ENCODE measurements around the gene C12orf56.

The C12orf56 gene

DNA sequence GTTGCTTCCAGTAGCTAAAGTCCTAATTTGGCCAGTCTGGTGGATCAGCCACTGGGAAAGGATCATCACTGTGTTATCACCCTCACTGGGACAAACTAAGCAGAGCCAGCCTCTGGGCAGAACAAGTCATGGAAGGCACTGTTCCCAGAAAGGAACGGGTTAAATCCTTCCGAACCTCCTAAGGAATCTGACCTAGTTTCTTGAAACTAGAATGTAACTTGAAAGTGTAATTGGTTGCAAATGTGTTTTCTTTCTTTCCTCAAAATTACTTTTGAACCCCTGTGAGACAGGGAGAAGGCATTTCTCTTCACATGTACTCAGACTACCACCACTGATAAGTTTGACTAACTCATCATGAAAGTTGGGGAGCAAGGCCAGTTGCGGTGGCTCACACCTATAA is 149.8 kb downstream of the C12orf56 start:
- H4K8ac ChIP-seq (ENCODE audit: low read depth, low read length), result no peak overlapping the region
- no peaks in the 10 kb centered on the region for H3K79me1 ChIP-seq (ENCODE audit: low read depth, low read length)
- no peak overlapping the region for H3K23ac ChIP-seq (ENCODE audit: low read depth, low read length, poor library complexity)
- H2BK12ac ChIP-seq (ENCODE audit: low read length), result no peak overlapping the region
- no peaks in the 10 kb centered on the region for H3K36me3 ChIP-seq (replicated peaks in 1 of 2; ENCODE audit: control insufficient read depth in 2 of 2, insufficient read depth in 2 of 2, low read length in 2 of 2)
- H3K27ac ChIP-seq (replicated peaks; ENCODE audit: low read length), result no peak overlapping the region
- no peak overlapping the region for H2AFZ ChIP-seq (ENCODE audit: low read length)
- H3K14ac ChIP-seq (ENCODE audit: low read length), result no peak overlapping the region
- H3K4me3 ChIP-seq (ENCODE audit: low read length in 2 of 2), result no peak overlapping the region
- no peak overlapping the region for H3K9ac ChIP-seq (ENCODE audit: low read depth, low read length, poor library complexity)
- DNase-seq (ENCODE audit: low spot score), result no peak
- H3K9me3 ChIP-seq (replicated peaks in 1 of 2; ENCODE audit: control insufficient read depth in 2 of 2, insufficient read depth in 1 of 2, low read depth in 1 of 2, low read length in 2 of 2), result no peaks in the 10 kb centered on the region
- no peaks in the 10 kb centered on the region for H3K4me1 ChIP-seq (ENCODE audit: control insufficient read depth in 2 of 2, insufficient read depth in 1 of 2, low read depth in 1 of 2, low read length in 2 of 2)
- H3K4me2 ChIP-seq (ENCODE audit: insufficient read depth, low read length, poor library complexity, severe bottlenecking), result no peak overlapping the region
- WGBS, 2 donors (ENCODE audit: extremely low coverage in 2 of 2, insufficient read length in 2 of 2, insufficient replicate concordance in 1 of 2), result no CpG with 5 or more reads among the region's 3 CpGs
- no peak overlapping the region for H2BK120ac ChIP-seq (ENCODE audit: low read depth, low read length)
- H3K18ac ChIP-seq (ENCODE audit: low read length), result no peak overlapping the region
- no peak overlapping the region for H2BK5ac ChIP-seq (ENCODE audit: low read length)
- H3K27me3 ChIP-seq (ENCODE audit: control insufficient read depth in 3 of 3, insufficient read depth in 3 of 3, low read depth in 1 of 3, low read length in 3 of 3), result no peaks in the 10 kb centered on the region
- no peak overlapping the region for H3K4ac ChIP-seq (ENCODE audit: low read length)
- H2BK15ac ChIP-seq (ENCODE audit: low read length), result no peak overlapping the region
- no peak overlapping the region for H2AK5ac ChIP-seq (ENCODE audit: low read depth, low read length)
- no peak overlapping the region for H4K91ac ChIP-seq (ENCODE audit: low read depth, low read length, poor library complexity)

- no peaks in the 10 kb centered on the region for H3K79me1 ChIP-seq (ENCODE audit: low read depth, low read length)
- H2AFZ ChIP-seq (ENCODE audit: low read length), result no peak overlapping the region
- no peak overlapping the region for H4K8ac ChIP-seq (ENCODE audit: low read depth, low read length)
- H3K9me3 ChIP-seq (replicated peaks in 1 of 2; ENCODE audit: control insufficient read depth in 2 of 2, insufficient read depth in 1 of 2, low read depth in 1 of 2, low read length in 2 of 2), result no peaks in the 10 kb centered on the region
- no peak overlapping the region for H2BK5ac ChIP-seq (ENCODE audit: low read length)
- no peak overlapping the region for H3K14ac ChIP-seq (ENCODE audit: low read length)
- no peak overlapping the region for H3K18ac ChIP-seq (ENCODE audit: low read length)
- DNase-seq (ENCODE audit: low spot score), result no peak
- H4K91ac ChIP-seq (ENCODE audit: low read depth, low read length, poor library complexity), result no peak overlapping the region
- H2AK5ac ChIP-seq (ENCODE audit: low read depth, low read length), result no peak overlapping the region
- no peaks in the 10 kb centered on the region for H3K4me1 ChIP-seq (ENCODE audit: control insufficient read depth in 2 of 2, insufficient read depth in 1 of 2, low read depth in 1 of 2, low read length in 2 of 2)
- H3K4ac ChIP-seq (ENCODE audit: low read length), result no peak overlapping the region
- no peak overlapping the region for H3K9ac ChIP-seq (ENCODE audit: low read depth, low read length, poor library complexity)
- H3K27ac ChIP-seq (replicated peaks; ENCODE audit: low read length), result no peak overlapping the region
- no peak overlapping the region for H2BK120ac ChIP-seq (ENCODE audit: low read depth, low read length)
- no peak overlapping the region for H2BK12ac ChIP-seq (ENCODE audit: low read length)
- no peaks in the 10 kb centered on the region for H3K27me3 ChIP-seq (ENCODE audit: control insufficient read depth in 3 of 3, insufficient read depth in 3 of 3, low read depth in 1 of 3, low read length in 3 of 3)
- H3K36me3 ChIP-seq (replicated peaks in 1 of 2; ENCODE audit: control insufficient read depth in 2 of 2, insufficient read depth in 2 of 2, low read length in 2 of 2), result no peaks in the 10 kb centered on the region
- H3K4me2 ChIP-seq (ENCODE audit: insufficient read depth, low read length, poor library complexity, severe bottlenecking), result no peak overlapping the region
- no peak overlapping the region for H3K23ac ChIP-seq (ENCODE audit: low read depth, low read length, poor library complexity)
- H2BK15ac ChIP-seq (ENCODE audit: low read length), result no peak overlapping the region
- no peak overlapping the region for H3K4me3 ChIP-seq (ENCODE audit: low read length in 2 of 2)
Measured at GRCh38 chr12:64237382-64237781, 153.2 kb downstream of the C12orf56 start.

- Histone ChIP-seq H2BK15ac (ENCODE audit: low read length) (no peak overlapping the region), H3K36me3 (replicated peaks in 1 of 2; ENCODE audit: control insufficient read depth in 2 of 2, insufficient read depth in 2 of 2, low read length in 2 of 2) (no peaks in the 10 kb centered on the region), H2BK12ac (ENCODE audit: low read length) (no peak overlapping the region), H2BK120ac (ENCODE audit: low read depth, low read length) (no peak overlapping the region), H3K18ac (ENCODE audit: low read length) (no peak overlapping the region), H4K91ac (ENCODE audit: low read depth, low read length, poor library complexity) (no peak overlapping the region), H3K23ac (ENCODE audit: low read depth, low read length, poor library complexity) (no peak overlapping the region), H3K14ac (ENCODE audit: low read length) (no peak overlapping the region), H3K27me3 (ENCODE audit: control insufficient read depth in 3 of 3, insufficient read depth in 3 of 3, low read depth in 1 of 3, low read length in 3 of 3) (no peaks in the 10 kb centered on the region), H2AFZ (ENCODE audit: low read length) (peak overlapping the region; percentile 19), H2AK5ac (ENCODE audit: low read depth, low read length) (no peak overlapping the region), H3K27ac (replicated peaks; ENCODE audit: low read length) (no peak overlapping the region), H4K8ac (ENCODE audit: low read depth, low read length) (no peak overlapping the region), H3K9me3 (replicated peaks in 1 of 2; ENCODE audit: control insufficient read depth in 2 of 2, insufficient read depth in 1 of 2, low read depth in 1 of 2, low read length in 2 of 2) (no peaks in the 10 kb centered on the region), H3K9ac (ENCODE audit: low read depth, low read length, poor library complexity) (no peak overlapping the region), H2BK5ac (ENCODE audit: low read length) (no peak overlapping the region), H3K4me3 (ENCODE audit: low read length in 2 of 2) (no peak overlapping the region), H3K4ac (ENCODE audit: low read length) (no peak overlapping the region), H3K4me1 (ENCODE audit: control insufficient read depth in 2 of 2, insufficient read depth in 1 of 2, low read depth in 1 of 2, low read length in 2 of 2) (no peaks in the 10 kb centered on the region), H3K79me1 (ENCODE audit: low read depth, low read length) (no peaks in the 10 kb centered on the region), H3K4me2 (ENCODE audit: insufficient read depth, low read length, poor library complexity, severe bottlenecking) (no peak overlapping the region)
- no peak for DNase-seq (ENCODE audit: low spot score)
Measured at GRCh38 chr12:64236549-64236948, 154.0 kb downstream of the C12orf56 start.

- Histone ChIP-seq H3K4me2 (ENCODE audit: insufficient read depth, low read length, poor library complexity, severe bottlenecking) (no peak overlapping the region), H3K9ac (ENCODE audit: low read depth, low read length, poor library complexity) (no peak overlapping the region), H4K8ac (ENCODE audit: low read depth, low read length) (no peak overlapping the region), H3K27ac (replicated peaks; ENCODE audit: low read length) (no peak overlapping the region), H3K36me3 (replicated peaks in 1 of 2; ENCODE audit: control insufficient read depth in 2 of 2, insufficient read depth in 2 of 2, low read length in 2 of 2) (no peaks in the 10 kb centered on the region), H3K9me3 (replicated peaks in 1 of 2; ENCODE audit: control insufficient read depth in 2 of 2, insufficient read depth in 1 of 2, low read depth in 1 of 2, low read length in 2 of 2) (no peaks in the 10 kb centered on the region), H2BK120ac (ENCODE audit: low read depth, low read length) (no peak overlapping the region), H2AK5ac (ENCODE audit: low read depth, low read length) (no peak overlapping the region), H3K14ac (ENCODE audit: low read length) (no peak overlapping the region), H3K4me3 (ENCODE audit: low read length in 2 of 2) (no peak overlapping the region), H3K79me1 (ENCODE audit: low read depth, low read length) (no peaks in the 10 kb centered on the region), H3K27me3 (ENCODE audit: control insufficient read depth in 3 of 3, insufficient read depth in 3 of 3, low read depth in 1 of 3, low read length in 3 of 3) (no peaks in the 10 kb centered on the region), H3K4me1 (ENCODE audit: control insufficient read depth in 2 of 2, insufficient read depth in 1 of 2, low read depth in 1 of 2, low read length in 2 of 2) (no peaks in the 10 kb centered on the region), H2BK15ac (ENCODE audit: low read length) (no peak overlapping the region), H3K4ac (ENCODE audit: low read length) (no peak overlapping the region), H3K23ac (ENCODE audit: low read depth, low read length, poor library complexity) (no peak overlapping the region), H2BK5ac (ENCODE audit: low read length) (no peak overlapping the region), H2BK12ac (ENCODE audit: low read length) (no peak overlapping the region), H2AFZ (ENCODE audit: low read length) (no peak overlapping the region), H3K18ac (ENCODE audit: low read length) (no peak overlapping the region), H4K91ac (ENCODE audit: low read depth, low read length, poor library complexity) (no peak overlapping the region)
- DNase-seq (ENCODE audit: low spot score), result no peak
- no CpG with 5 or more reads among the region's 1 CpG for WGBS, 2 donors (ENCODE audit: extremely low coverage in 2 of 2, insufficient read length in 2 of 2, insufficient replicate concordance in 1 of 2)
Measured at GRCh38 chr12:64232196-64232595, 158.4 kb downstream of the C12orf56 start.
